Activated CD8-positive, alpha-beta memory T cell treated with anti-CD3 and anti-CD28 coated beads for 4 hours (primary cell): ENCODE results near the gene ATP5MG.

ENCODE experiments used
- DNase-seq, 2 donors: peaks; one replicate each; pipeline ENCODE4 v3.0.0-alpha.2; 2020; ENCODE audit warnings: low read depth in 2 of 2

ATP5MG gene

GRCh38 chr11:118441770-118442275, 40.4 kb downstream of the ATP5MG start:
- no peak for DNase-seq

GRCh38 chr11:118442301-118442700, 40.9 kb downstream of the ATP5MG start:
- DNase-seq: no peak

GRCh38 chr11:118442908-118443589, 41.6 kb downstream of the ATP5MG start:
- no peak for DNase-seq

GRCh38 chr11:118443590-118444218, 42.3 kb downstream of the ATP5MG start:
- no peak for DNase-seq

DNA sequence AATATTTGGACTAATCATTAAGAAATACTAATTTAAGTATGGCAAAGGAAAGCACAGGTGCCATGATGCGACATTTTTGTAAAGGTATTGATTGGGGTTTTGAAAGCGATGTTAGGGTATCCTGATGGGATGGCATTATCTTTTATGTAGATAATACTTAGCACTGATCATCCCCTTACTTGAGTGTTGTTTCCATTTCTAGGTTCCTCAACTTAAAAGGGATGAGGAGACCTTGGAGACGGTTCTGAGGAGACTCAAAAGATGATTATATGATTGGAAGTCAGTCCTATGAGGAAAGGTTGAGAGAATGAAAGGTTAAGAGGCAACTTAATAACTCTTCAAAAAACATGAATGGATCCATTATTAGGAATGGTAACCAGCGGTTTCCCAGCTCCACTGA, 46.0 kb downstream of the ATP5MG start:
- DNase-seq: no peak

- no peak for DNase-seq
Observed at GRCh38 chr11:118448294-118448693, 46.9 kb downstream of the ATP5MG start.

GRCh38 chr11:118449316-118449918, 48.0 kb downstream of the ATP5MG start:
- DNase-seq: no peak

GRCh38 chr11:118450451-118450850, 49.0 kb downstream of the ATP5MG start:
- DNase-seq: no peak
